Mononuclear cell (primary cell): ENCODE results near the gene PUS10. TPM values are rescaled to one million over a fixed set of nuclear protein-coding genes. Genes with fewer than 3 reads are reported as not detected.

Experiments
- H3K27me3 ChIP-seq: 2 replicates; pipeline ENCODE4 v1.6.0; 2011; ENCODE audit warnings: low read length, control low read depth; ENCODE audit not compliant: insufficient read depth
- H3K4me1 ChIP-seq: 2 replicates; pipeline ENCODE4 v1.5.1; 2011; ENCODE audit warnings: mild to moderate bottlenecking, low read length, control low read depth; ENCODE audit not compliant: insufficient read depth
- H3K4me3 ChIP-seq: 2 replicates; pipeline ENCODE4 v1.5.1; 2011; ENCODE audit warnings: mild to moderate bottlenecking, low read length, moderate library complexity
- H3K9me3 ChIP-seq: 2 replicates; pipeline ENCODE4 v1.5.1; 2011; ENCODE audit warnings: low read depth, mild to moderate bottlenecking, control low read depth, low read length
- total RNA-seq: library from RNA; depleted of rRNA; stranded (reverse); fragments of >200 nt; gene quantifications from one replicate; pipeline ENCODE4 v1.2.3, GENCODE V29; 2012

The PUS10 gene
- total RNA-seq, 1 donor: 3.6 TPM

DNA sequence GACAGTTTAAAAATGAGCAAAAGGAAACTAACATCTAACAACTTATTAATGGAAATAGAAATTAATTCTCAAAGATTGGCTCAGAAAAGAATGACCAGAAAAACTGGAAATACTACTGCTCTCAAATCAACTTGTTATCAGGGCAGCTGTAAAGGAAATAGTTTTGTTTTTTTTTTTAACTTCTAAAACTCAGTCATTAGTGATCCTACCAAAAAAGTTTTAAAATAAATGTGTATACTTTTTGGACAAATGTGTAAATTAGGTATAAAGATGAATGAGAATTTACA, 52.6 kb downstream of the PUS10 start:
- Histone ChIP-seq H3K4me3 (no peak overlapping the region), H3K27me3 (no peaks in the 10 kb centered on the region), H3K9me3 (no peaks in the 10 kb centered on the region), H3K4me1 (peaks cover 13% of the 10 kb centered on the region)

DNA sequence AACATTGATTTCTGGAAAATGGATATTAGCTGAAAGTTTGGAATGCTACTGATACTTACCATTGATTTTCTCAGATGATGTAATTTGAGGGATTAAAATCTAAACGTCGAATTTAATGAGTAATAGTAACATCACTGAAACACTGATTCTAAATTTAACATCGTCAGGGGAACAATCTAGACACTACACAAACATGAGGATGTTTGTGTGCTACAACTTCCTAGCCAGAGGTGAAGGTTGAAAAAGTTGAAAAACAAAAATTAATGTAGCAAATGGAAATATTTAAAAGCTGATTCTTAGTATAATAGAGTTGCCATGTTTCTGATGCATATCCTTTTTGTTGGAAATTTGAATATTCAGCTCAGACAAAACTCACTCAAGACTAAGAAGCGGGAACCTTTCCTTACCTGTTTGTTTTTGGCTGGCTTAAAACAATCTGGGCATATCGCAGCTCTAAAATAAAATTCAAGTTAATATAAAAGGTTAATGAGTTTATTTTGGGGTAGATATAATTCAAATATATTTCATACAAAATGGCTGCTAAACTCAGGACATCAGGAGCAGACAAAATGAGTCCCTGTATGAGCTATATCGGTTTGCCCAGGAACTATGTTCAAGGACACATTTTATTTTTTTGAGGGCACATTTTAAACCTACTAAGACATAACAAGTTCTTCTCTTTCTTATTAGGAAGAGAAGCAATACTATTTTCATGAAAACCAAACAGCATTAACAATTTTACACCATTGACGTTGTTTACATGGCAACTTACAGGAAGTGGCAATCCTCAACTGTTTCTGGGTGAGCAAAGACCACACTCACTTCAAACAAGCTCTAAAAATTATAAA, 53.2 kb downstream of the PUS10 start:
- Histone ChIP-seq H3K4me1 (peaks cover 13% of the 10 kb centered on the region), H3K27me3 (no peaks in the 10 kb centered on the region), H3K4me3 (no peak overlapping the region), H3K9me3 (no peaks in the 10 kb centered on the region)

DNA sequence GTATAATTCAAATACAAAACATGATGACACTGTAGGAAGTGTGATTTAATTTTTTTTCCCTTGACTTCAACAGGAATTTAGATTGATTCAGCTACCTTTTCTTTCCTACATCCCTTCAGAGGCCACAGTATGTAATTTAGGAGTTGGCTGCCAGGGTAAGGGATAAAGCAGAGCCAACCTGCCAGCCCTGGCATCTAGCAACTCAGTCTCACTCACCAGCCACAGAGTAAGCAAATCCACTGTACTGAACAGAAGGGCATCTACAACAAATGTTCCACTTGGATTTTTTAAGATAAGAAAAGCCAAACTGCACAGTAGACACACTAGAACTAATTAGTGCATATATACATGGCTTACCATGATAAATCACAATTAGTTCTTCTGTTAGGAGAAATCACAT, 54.9 kb downstream of the PUS10 start:
- Histone ChIP-seq H3K9me3 (no peaks in the 10 kb centered on the region), H3K4me1 (peaks cover 13% of the 10 kb centered on the region), H3K27me3 (no peaks in the 10 kb centered on the region), H3K4me3 (no peak overlapping the region)

DNA sequence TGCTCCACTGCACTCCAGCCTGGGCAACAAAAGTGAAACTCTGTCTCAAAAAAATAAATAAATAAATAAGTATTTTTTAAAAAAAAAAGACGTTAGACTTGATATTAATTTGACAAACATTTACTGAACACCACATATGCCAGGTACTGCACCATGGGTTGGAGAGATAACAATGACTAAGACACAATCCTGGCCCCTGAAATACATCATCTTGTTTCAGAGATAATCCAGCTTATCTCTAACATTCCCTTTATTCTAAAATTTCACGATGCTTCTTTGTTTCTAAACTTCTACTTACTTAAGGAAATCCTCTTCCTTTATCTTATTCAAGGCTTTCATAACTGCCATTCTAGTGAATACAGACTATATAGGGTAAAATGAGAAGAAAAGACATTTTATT, 55.5 kb downstream of the PUS10 start:
- Histone ChIP-seq H3K27me3 (no peaks in the 10 kb centered on the region), H3K4me3 (no peak overlapping the region), H3K9me3 (no peaks in the 10 kb centered on the region)

DNA sequence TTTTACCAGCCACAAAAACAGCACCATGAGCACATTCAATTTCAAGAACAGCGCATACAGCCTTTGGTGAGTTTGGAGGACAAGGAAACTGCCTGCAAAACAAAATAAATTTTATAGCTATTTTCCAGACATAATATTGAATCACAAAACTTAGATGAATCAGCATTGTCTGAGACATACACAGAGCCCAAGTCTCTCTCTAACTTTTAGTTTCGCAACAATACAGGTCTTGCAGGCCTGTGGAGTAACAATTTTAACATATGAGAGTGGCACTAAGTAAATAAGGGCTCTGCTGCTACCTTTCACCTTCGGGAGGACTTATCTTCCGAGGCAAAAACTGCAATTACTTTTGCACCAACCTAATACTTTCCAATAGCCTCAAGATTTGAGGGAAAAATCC, 56.6 kb downstream of the PUS10 start:
- Histone ChIP-seq H3K27me3 (no peaks in the 10 kb centered on the region), H3K9me3 (no peaks in the 10 kb centered on the region), H3K4me1 (peaks cover 10% of the 10 kb centered on the region), H3K4me3 (no peak overlapping the region)

More for the DNA sequence above, 55.5 kb downstream of the PUS10 start:
- peaks cover 13% of the 10 kb centered on the region for H3K4me1 ChIP-seq

DNA sequence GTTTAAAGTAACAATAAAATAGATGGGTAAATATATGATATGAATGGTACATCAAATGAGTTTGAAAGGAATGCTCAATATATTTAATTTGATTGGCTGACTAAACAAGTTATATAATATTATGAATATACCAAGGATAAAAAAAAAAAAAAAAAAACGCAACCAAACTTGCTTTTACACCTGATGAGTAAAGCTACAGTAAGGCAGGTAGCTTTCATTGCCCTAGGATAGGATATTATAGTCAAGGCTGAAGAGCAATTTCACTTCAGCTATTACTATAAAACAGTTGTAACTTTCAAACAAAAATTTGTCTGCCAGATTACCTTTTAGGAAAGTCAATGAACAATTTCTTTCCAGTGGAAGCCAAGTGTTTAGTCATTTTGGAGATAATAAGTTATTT, 57.3 kb downstream of the PUS10 start:
- H3K9me3 ChIP-seq: no peaks in the 10 kb centered on the region
- H3K4me3 ChIP-seq: no peak overlapping the region
- peaks cover 10% of the 10 kb centered on the region for H3K4me1 ChIP-seq
- no peaks in the 10 kb centered on the region for H3K27me3 ChIP-seq

DNA sequence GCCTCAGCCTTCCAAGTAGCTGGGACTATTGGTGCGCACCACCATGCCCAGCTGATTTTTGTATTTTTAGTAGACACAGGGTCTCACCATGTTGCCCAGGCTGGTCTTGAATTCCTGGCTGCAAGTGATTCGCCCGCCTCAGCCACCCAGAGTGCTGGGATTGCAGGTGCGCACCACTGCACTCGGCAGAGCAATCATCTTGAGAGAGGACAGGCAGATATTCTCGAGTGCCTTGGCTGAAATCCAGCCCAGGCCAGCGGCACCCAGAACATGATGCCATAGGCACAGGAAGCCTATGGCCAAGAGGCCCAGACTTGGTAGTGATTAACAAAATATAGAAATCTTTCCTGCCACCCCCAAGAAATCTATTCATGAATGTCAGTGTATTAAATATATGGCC, 58.6 kb downstream of the PUS10 start:
- H3K9me3 ChIP-seq: no peaks in the 10 kb centered on the region
- H3K27me3 ChIP-seq: no peaks in the 10 kb centered on the region
- peaks cover 6% of the 10 kb centered on the region for H3K4me1 ChIP-seq
- no peak overlapping the region for H3K4me3 ChIP-seq

DNA sequence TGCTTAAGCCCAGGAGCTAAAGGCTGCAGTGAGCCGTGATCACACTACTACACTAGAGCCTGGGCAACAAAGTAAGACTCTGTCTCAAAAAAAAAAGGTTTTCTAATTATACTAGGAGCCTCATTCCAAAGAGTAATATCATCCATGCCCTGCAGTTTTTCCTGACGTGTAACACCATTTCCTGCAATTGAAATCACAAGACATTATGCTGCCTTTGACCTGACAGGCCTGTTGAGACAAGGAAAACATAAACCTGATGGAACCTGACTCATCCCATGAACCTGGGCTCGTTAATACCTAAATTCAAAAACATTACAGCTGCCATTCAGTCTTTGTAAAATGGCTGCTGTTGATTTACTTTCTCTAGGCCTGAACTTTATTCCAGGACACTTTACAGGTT, 59.3 kb downstream of the PUS10 start:
- Histone ChIP-seq H3K27me3 (no peaks in the 10 kb centered on the region), H3K4me1 (peaks cover 12% of the 10 kb centered on the region), H3K4me3 (no peak overlapping the region), H3K9me3 (no peaks in the 10 kb centered on the region)

DNA sequence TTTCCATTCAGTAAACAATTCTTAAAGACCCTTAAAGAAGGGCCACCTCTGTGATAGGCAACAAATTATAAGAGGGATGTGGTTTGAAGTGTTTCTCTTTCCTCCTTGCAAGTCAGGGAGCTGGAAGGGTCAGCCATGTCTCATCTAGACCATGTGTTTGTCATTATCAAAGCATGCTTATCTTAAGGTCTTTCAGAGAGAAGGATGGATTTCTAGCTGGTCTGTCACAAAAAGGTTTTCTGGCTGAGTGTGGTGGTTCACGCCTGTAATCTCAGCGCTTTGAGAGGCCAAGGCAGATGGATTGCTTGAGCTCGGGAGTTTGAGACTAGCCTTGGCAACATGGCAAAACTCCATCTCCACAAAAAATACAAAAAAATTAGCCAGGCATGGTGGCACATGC, 59.7 kb downstream of the PUS10 start:
- Histone ChIP-seq H3K4me1 (peaks cover 12% of the 10 kb centered on the region), H3K27me3 (no peaks in the 10 kb centered on the region), H3K9me3 (no peaks in the 10 kb centered on the region), H3K4me3 (no peak overlapping the region)

DNA sequence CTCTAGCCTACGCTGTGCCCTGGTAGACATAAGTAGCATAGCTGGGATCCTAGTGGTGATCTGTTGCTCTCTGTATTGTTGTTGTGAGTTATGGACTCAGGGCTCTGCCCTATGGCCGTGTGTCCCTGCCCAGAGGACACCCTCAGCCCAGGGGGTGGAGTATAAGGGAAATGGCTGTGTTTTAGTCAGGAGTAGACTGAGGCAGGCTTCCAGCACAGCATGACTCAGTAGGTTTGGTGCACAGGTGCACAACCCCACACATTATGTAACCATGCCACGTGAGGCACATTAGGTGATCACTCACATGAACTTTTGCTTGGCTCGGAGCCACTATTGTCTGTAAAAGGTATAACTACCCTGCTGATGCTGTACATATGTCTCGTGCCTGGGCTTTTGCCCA, 60.4 kb downstream of the PUS10 start:
- Histone ChIP-seq H3K4me3 (no peak overlapping the region), H3K27me3 (no peaks in the 10 kb centered on the region), H3K9me3 (no peaks in the 10 kb centered on the region), H3K4me1 (peaks cover 12% of the 10 kb centered on the region)

DNA sequence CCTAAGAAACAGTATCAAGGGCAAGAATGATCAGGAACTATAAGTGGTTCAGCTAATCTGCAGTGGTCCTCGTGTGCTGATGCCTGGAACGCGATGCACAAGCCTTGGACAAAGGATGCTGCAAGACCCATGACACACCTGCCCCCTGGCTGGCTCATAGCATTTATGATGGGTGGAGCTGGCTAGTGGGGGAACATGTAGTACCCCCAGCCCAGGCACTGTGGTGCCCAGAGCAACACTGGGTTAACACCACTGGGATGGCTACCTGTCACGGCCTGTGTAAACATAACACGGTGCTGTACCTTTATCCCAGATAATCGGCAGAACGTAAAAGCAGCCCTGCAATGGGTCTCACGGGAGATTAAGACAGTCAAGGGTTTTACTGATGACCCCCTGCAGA, 60.8 kb downstream of the PUS10 start:
- H3K27me3 ChIP-seq: no peaks in the 10 kb centered on the region
- no peaks in the 10 kb centered on the region for H3K9me3 ChIP-seq
- H3K4me1 ChIP-seq: peaks cover 12% of the 10 kb centered on the region

DNA sequence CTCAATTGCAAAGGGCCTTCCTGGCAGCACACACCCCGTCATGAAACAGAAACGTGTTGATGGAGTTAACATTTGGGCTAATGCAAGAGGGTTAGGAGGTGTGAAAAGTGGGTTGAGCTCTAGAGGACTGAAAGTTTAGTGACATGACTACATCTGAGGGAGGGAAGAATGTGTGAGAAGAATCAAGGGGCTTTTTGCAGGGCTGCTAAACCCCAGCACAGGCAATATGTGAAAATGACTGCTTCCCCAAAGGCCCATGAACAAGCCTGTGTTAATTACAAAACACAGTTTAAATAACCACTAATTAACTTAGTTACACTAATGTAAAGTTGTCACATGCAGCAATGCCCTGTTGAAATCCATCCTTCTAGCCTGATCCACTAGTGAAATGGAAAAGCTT, 63.9 kb downstream of the PUS10 start:
- Histone ChIP-seq H3K27me3 (no peaks in the 10 kb centered on the region), H3K4me1 (peaks cover 6% of the 10 kb centered on the region), H3K4me3 (no peak overlapping the region), H3K9me3 (no peaks in the 10 kb centered on the region)

More for the DNA sequence above, 60.8 kb downstream of the PUS10 start:
- no peak overlapping the region for H3K4me3 ChIP-seq

DNA sequence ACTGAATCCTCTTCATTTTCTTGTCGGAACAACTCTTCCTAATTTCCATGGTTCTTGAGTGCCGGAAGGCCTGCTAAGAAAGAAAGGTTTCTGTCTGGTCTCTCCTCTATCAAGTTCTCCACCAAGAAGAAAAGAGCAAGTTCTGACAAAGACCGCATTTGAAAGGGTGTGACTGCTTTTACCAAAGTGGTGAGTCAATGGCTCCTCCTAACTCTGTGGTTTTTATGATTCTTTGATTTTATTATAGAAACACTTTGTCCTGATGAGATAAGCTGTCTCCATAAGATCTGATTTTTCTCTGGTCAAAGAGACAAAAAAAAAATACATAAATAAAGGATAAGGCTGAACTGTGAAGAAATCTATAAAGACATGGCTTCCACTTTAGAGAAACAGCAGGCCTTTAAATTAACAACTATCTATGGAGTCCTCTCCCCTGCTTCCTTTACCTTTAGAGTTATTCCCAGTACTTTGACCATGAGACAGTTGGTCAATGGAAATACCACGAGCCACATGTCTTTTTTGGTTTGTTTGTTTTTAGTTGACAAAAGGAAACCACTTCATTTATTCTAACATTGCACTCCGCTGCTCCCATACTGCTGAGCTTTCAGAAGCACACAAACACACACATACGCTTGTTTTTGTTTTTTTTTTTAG, 69.0 kb downstream of the PUS10 start:
- no peak overlapping the region for H3K4me3 ChIP-seq
- H3K9me3 ChIP-seq: no peaks in the 10 kb centered on the region
- peaks cover 2% of the 10 kb centered on the region for H3K4me1 ChIP-seq
- H3K27me3 ChIP-seq: no peaks in the 10 kb centered on the region

DNA sequence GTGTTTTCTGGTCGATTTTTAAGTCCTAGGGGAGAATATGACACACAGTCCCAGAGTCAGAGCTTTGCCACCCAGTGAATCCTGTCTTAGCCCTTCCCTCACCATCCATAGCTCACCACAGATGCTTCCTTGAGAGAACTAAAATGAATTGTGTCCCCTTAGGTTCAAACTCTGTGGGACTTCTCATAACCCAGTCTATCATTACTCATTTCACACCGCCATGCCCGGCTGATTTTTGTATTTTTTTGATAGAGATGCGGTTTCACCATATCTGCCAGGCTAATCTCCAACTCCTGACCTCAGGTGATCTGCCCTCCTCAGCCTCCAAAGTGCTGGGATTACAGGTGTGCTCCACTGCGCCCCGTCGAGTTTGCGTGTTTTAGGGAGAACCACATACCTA, 69.9 kb downstream of the PUS10 start:
- Histone ChIP-seq H3K4me3 (no peak overlapping the region), H3K9me3 (no peaks in the 10 kb centered on the region), H3K27me3 (no peaks in the 10 kb centered on the region), H3K4me1 (no peaks in the 10 kb centered on the region)

DNA sequence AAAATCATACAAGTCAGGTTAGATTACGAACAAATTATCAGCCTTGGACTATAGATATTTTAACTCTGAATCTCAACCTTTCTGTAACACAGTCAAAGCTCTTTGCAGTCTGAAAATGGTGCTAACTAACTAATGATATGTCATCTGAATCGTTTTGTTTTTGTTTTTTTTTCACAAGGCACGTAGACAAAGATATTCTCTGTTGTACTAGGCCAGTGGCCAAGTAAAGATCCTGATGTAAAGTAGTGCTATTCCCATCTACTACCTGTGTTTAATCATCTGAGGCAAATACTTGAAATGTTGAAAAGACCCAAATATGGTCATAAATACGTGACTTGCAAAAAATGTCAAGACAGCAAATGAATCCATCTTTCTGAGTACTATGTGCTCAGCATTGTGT, 71.0 kb downstream of the PUS10 start:
- Histone ChIP-seq H3K27me3 (no peaks in the 10 kb centered on the region), H3K9me3 (no peaks in the 10 kb centered on the region), H3K4me1 (no peaks in the 10 kb centered on the region), H3K4me3 (no peak overlapping the region)

DNA sequence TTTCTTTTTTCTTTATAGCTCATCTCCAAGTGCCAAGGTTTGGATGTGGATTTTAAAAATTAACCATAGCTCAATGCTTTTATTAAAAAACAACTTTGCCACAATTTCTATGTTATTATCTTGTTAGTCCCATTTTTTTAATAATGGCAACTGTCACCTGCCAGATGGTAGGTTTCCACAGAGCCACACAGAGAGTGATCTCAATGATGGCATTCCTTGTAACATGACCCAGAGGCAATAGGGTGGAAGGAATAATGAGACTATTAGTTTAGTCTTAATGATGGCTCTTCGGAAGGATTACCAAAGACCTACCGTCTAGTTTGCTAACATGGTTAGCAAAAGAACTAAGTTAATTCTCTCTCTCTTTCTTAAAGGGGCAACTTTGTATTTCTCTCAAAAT, 72.7 kb downstream of the PUS10 start:
- Histone ChIP-seq H3K9me3 (no peaks in the 10 kb centered on the region), H3K27me3 (no peaks in the 10 kb centered on the region), H3K4me3 (no peak overlapping the region), H3K4me1 (no peaks in the 10 kb centered on the region)
